Type B pancreatic cell (in vitro differentiated cells): ENCODE results near the gene PJA2. TPM values are rescaled to one million over a fixed set of nuclear protein-coding genes. Genes with fewer than 3 reads are reported as not detected.

Source experiments
- DNase-seq: peaks from one replicate; pipeline ENCODE4 v3.0.0; 2021; ENCODE audit warnings: mixed read lengths; ENCODE audit not compliant: unreplicated experiment; ENCODE audit errors: extremely low spot score
- H3K27ac Mint-ChIP-seq: 2 replicates; pipeline ENCODE4 v1.8.0; 2021; ENCODE audit warnings: mild to moderate bottlenecking, mixed read lengths
- H3K27me3 Mint-ChIP-seq: 2 replicates; pipeline ENCODE4 v1.8.0; 2021; ENCODE audit warnings: mixed read lengths
- H3K36me3 Mint-ChIP-seq: 2 replicates; pipeline ENCODE4 v1.8.0; 2021; ENCODE audit warnings: mixed read lengths
- H3K4me1 Mint-ChIP-seq: one replicate; pipeline ENCODE4 v1.8.0; 2021; ENCODE audit warnings: mixed read lengths; ENCODE audit not compliant: unreplicated experiment
- H3K4me3 Mint-ChIP-seq: 2 replicates; pipeline ENCODE4 v1.8.0; 2021; ENCODE audit warnings: mild to moderate bottlenecking, mixed read lengths
- H3K9me3 Mint-ChIP-seq: 2 replicates; pipeline ENCODE4 v1.8.0; 2021; ENCODE audit warnings: mixed read lengths
- CTCF ChIP-seq: fragments of 200-600 bp; sonication (generic); conservative IDR thresholded peaks from 2 replicates; pipeline ENCODE4 v1.5.0; 2021; ENCODE audit warnings: antibody characterized with exemption, mild to moderate bottlenecking
- total RNA-seq: library from RNA; stranded (reverse); gene quantifications from 2 replicates; pipeline ENCODE4 v1.2.1, GENCODE V29; 2021; ENCODE audit warnings: low replicate concordance

PJA2 gene
- total RNA-seq, 1 donor from 2014 or later, result 79.9 TPM

- H3K27me3 Mint-ChIP-seq, result no peaks in the 10 kb centered on the region
- no peak overlapping the region for H3K27ac Mint-ChIP-seq
- no peaks in the 10 kb centered on the region for H3K4me1 Mint-ChIP-seq
- no peak for TF ChIP-seq CTCF
- DNase-seq, result no peak
- H3K9me3 Mint-ChIP-seq, result no peaks in the 10 kb centered on the region
- no peak overlapping the region for H3K4me3 Mint-ChIP-seq
- H3K36me3 Mint-ChIP-seq, result peaks cover 38% of the 10 kb centered on the region
These were observed 64.1 kb downstream of the PJA2 start for GRCh38 chr5:109345699-109346098.

GRCh38 chr5:109340351-109340750, 69.4 kb downstream of the PJA2 start:
- peaks cover 42% of the 10 kb centered on the region for H3K36me3 Mint-ChIP-seq
- no peak for DNase-seq
- TF ChIP-seq CTCF, result no peak
- no peak overlapping the region for H3K27ac Mint-ChIP-seq
- H3K9me3 Mint-ChIP-seq, result no peaks in the 10 kb centered on the region
- H3K4me1 Mint-ChIP-seq, result no peaks in the 10 kb centered on the region
- peak overlapping the region; percentile 39 for H3K4me3 Mint-ChIP-seq
- H3K27me3 Mint-ChIP-seq, result no peaks in the 10 kb centered on the region

- no peak for TF ChIP-seq CTCF
- Mint-ChIP-seq H3K4me3 (no peak overlapping the region), H3K27me3 (no peaks in the 10 kb centered on the region)
These were observed 74.7 kb downstream of the PJA2 start for GRCh38 chr5:109335114-109335513.

DNA sequence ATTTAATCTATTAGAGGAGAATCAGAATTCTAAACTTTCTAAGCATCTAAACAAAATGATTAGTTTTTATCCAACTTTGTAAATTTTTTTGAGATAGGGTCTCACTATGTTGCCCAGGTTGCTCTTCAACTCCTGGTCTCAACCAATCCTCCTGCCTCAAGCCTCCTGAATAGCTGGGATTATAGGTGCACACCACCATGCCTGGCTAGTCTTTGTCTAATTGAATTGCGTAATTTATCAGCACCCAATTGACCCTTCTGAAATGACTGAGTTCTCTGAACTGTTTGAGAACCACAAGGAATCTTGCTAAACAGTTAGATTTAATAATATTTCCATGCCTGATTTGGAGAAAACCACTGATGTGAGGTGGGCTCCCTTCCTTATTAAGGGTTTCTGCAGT, 75.7 kb downstream of the PJA2 start:
- Mint-ChIP-seq H3K4me1 (peaks cover 8% of the 10 kb centered on the region), H3K27me3 (no peaks in the 10 kb centered on the region), H3K36me3 (peaks cover 48% of the 10 kb centered on the region), H3K9me3 (no peaks in the 10 kb centered on the region), H3K4me3 (no peak overlapping the region), H3K27ac (no peak overlapping the region)
- no peak for TF ChIP-seq CTCF
- DNase-seq, result no peak

More at GRCh38 chr5:109335114-109335513, 74.7 kb downstream of the PJA2 start:
- Mint-ChIP-seq H3K36me3 (peaks cover 53% of the 10 kb centered on the region), H3K9me3 (no peaks in the 10 kb centered on the region), H3K4me1 (peaks cover 4% of the 10 kb centered on the region), H3K27ac (no peak overlapping the region)
- no peak for DNase-seq

DNA sequence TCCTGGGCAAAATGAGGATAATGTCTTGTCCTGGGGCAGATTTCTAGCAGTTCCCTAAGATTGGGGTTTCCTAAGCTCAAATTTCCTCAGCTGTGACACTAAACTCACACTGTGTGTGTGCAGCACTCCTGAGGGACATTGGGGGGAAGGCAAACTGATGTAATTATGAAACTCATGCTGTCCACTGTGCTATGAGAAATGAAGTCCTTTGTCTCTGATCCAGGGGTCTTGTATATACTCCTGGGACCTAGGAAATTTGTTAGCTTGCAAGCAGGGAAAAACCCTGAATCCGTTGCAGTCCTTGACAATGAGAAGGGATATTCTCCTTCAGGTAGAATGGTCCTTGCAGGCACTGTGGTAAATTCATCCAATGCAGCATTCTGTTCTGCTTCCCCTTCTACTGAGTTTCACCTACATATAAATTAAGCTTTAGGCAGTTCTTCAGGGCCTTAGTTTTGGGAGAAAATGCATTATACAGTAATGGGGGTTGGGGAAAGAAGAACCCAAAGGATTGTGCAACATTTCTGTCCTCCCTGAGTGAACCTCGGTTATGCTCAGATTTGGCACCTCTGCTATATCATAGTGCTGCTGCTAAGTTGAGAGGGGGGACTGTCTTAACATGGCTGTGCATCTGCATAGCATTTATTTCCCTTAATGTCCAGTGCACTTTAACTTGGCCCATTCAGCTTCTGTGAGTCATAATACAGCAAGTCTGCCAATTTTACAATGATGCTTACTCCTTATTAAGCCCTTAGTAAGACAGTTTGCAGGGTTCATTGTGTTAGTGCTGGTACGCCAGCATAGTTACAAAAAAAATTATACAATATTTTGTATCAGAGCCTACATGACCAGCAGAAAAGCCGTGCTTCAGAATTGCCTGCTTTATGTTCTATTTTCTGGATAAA, 80.2 kb downstream of the PJA2 start:
- Mint-ChIP-seq H3K27ac (no peak overlapping the region), H3K9me3 (no peaks in the 10 kb centered on the region)

More for the DNA sequence above, 80.2 kb downstream of the PJA2 start:
- no peak overlapping the region for H3K4me3 Mint-ChIP-seq
- peaks cover 28% of the 10 kb centered on the region for H3K36me3 Mint-ChIP-seq
- no peaks in the 10 kb centered on the region for H3K27me3 Mint-ChIP-seq
- peaks cover 18% of the 10 kb centered on the region for H3K4me1 Mint-ChIP-seq
- DNase-seq, result no peak
- no peak for TF ChIP-seq CTCF
